WTC11 (cell line): ENCODE data around the gene CALCA.

Experiments used
- ATF1 ChIP-seq: sonication (generic); formaldehyde crosslinking; IDR thresholded peaks from 2 replicates; pipeline ENCODE4 v1.8.1; 2023; ENCODE audit warnings: mild to moderate bottlenecking, moderate library complexity, missing genetic modification reagents
- ETV6 ChIP-seq: sonication (generic); formaldehyde crosslinking; IDR thresholded peaks from 2 replicates; pipeline ENCODE4 v1.8.1; 2022; ENCODE audit warnings: mild to moderate bottlenecking, missing genetic modification reagents
- FOXP1 ChIP-seq: sonication (generic); formaldehyde crosslinking; IDR thresholded peaks from 2 replicates; pipeline ENCODE4 v1.8.0; 2022; ENCODE audit warnings: missing genetic modification reagents, mild to moderate bottlenecking, moderate library complexity, borderline replicate concordance
- RORB ChIP-seq: fragments of 250-450 bp; sonication (Bioruptor Pico); IDR thresholded peaks from 2 replicates; pipeline ENCODE4 v1.9.0; 2021; ENCODE audit warnings: mild to moderate bottlenecking
- TEAD4 ChIP-seq: sonication (generic); formaldehyde crosslinking; IDR thresholded peaks from 2 replicates; pipeline ENCODE4 v1.8.0; 2022; ENCODE audit warnings: mild to moderate bottlenecking, missing genetic modification reagents
- TP53 ChIP-seq: sonication (generic); formaldehyde crosslinking; IDR thresholded peaks from 2 replicates; pipeline ENCODE4 v1.8.1; 2023; ENCODE audit warnings: mild to moderate bottlenecking, missing genetic modification reagents
- TF ChIP-seq, protein P1 (sequence below): sonication (generic); formaldehyde crosslinking; IDR thresholded peaks from 2 replicates; pipeline ENCODE4 v1.8.0; 2022; ENCODE audit warnings: mild to moderate bottlenecking, missing genetic modification reagents
- TF ChIP-seq, protein P2 (sequence below): fragments of 200-600 bp; IDR thresholded peaks from 2 replicates; pipeline ENCODE4 v1.8.0; 2022; ENCODE audit warnings: antibody characterized with exemption
- TF ChIP-seq, protein P3 (sequence below): sonication (generic); formaldehyde crosslinking; IDR thresholded peaks from 2 replicates; pipeline ENCODE4 v1.8.1; 2023; ENCODE audit warnings: mild to moderate bottlenecking, missing genetic modification reagents, moderate library complexity
- TF ChIP-seq, protein P4 (sequence below): sonication (generic); formaldehyde crosslinking; IDR thresholded peaks from 2 replicates; pipeline ENCODE4 v1.8.1; 2023; ENCODE audit warnings: mild to moderate bottlenecking, missing genetic modification reagents
- TF ChIP-seq, protein P5 (sequence below): sonication (generic); formaldehyde crosslinking; IDR thresholded peaks from 2 replicates; pipeline ENCODE4 v1.8.0; 2022; ENCODE audit warnings: mild to moderate bottlenecking, missing genetic modification reagents
- TF ChIP-seq, protein P6 (sequence below): sonication (generic); formaldehyde crosslinking; IDR thresholded peaks from 2 replicates; pipeline ENCODE4 v1.8.0; 2022; ENCODE audit warnings: missing genetic modification reagents

DNA sequence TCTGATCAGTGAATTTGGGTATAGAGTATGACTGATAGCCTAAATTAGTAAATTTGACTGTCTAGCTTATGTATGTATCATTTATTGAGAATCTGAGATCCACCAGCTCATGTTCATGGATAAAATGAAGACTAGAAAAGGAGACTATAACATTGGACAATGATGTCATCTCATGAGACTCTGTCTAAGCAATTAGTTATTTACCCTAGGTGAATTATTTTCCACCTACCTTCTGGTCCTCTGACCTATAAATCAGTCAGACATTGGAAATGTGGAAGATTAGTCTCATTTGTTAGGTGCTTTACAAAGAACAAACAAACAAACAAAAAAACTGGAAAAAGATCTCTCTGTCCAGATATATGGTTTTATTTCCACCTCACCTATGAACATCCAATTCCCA lies 38.7 kb upstream of the CALCA start:
- TF ChIP-seq, protein P1, sequence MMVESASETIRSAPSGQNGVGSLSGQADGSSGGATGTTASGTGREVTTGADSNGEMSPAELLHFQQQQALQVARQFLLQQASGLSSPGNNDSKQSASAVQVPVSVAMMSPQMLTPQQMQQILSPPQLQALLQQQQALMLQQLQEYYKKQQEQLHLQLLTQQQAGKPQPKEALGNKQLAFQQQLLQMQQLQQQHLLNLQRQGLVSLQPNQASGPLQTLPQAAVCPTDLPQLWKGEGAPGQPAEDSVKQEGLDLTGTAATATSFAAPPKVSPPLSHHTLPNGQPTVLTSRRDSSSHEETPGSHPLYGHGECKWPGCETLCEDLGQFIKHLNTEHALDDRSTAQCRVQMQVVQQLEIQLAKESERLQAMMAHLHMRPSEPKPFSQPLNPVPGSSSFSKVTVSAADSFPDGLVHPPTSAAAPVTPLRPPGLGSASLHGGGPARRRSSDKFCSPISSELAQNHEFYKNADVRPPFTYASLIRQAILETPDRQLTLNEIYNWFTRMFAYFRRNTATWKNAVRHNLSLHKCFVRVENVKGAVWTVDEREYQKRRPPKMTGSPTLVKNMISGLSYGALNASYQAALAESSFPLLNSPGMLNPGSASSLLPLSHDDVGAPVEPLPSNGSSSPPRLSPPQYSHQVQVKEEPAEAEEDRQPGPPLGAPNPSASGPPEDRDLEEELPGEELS, result no peak
- TF ChIP-seq TP53 (CRISPR knock-in tag), result no peak
- no peak for TF ChIP-seq ATF1
- TF ChIP-seq, protein P2, sequence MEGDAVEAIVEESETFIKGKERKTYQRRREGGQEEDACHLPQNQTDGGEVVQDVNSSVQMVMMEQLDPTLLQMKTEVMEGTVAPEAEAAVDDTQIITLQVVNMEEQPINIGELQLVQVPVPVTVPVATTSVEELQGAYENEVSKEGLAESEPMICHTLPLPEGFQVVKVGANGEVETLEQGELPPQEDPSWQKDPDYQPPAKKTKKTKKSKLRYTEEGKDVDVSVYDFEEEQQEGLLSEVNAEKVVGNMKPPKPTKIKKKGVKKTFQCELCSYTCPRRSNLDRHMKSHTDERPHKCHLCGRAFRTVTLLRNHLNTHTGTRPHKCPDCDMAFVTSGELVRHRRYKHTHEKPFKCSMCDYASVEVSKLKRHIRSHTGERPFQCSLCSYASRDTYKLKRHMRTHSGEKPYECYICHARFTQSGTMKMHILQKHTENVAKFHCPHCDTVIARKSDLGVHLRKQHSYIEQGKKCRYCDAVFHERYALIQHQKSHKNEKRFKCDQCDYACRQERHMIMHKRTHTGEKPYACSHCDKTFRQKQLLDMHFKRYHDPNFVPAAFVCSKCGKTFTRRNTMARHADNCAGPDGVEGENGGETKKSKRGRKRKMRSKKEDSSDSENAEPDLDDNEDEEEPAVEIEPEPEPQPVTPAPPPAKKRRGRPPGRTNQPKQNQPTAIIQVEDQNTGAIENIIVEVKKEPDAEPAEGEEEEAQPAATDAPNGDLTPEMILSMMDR, result no peak
- TF ChIP-seq FOXP1, result no peak
- no peak for TF ChIP-seq TEAD4 (CRISPR knock-in tag)
- TF ChIP-seq RORB (CRISPR knock-in tag), result no peak
- TF ChIP-seq, protein P3, sequence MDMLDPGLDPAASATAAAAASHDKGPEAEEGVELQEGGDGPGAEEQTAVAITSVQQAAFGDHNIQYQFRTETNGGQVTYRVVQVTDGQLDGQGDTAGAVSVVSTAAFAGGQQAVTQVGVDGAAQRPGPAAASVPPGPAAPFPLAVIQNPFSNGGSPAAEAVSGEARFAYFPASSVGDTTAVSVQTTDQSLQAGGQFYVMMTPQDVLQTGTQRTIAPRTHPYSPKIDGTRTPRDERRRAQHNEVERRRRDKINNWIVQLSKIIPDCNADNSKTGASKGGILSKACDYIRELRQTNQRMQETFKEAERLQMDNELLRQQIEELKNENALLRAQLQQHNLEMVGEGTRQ (CRISPR knock-in tag), result no peak
- TF ChIP-seq ETV6, result no peak
- TF ChIP-seq, protein P4, sequence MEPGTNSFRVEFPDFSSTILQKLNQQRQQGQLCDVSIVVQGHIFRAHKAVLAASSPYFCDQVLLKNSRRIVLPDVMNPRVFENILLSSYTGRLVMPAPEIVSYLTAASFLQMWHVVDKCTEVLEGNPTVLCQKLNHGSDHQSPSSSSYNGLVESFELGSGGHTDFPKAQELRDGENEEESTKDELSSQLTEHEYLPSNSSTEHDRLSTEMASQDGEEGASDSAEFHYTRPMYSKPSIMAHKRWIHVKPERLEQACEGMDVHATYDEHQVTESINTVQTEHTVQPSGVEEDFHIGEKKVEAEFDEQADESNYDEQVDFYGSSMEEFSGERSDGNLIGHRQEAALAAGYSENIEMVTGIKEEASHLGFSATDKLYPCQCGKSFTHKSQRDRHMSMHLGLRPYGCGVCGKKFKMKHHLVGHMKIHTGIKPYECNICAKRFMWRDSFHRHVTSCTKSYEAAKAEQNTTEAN, result no peak
- TF ChIP-seq, protein P5, sequence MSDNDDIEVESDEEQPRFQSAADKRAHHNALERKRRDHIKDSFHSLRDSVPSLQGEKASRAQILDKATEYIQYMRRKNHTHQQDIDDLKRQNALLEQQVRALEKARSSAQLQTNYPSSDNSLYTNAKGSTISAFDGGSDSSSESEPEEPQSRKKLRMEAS (CRISPR knock-in tag), result no peak
- TF ChIP-seq, protein P6, sequence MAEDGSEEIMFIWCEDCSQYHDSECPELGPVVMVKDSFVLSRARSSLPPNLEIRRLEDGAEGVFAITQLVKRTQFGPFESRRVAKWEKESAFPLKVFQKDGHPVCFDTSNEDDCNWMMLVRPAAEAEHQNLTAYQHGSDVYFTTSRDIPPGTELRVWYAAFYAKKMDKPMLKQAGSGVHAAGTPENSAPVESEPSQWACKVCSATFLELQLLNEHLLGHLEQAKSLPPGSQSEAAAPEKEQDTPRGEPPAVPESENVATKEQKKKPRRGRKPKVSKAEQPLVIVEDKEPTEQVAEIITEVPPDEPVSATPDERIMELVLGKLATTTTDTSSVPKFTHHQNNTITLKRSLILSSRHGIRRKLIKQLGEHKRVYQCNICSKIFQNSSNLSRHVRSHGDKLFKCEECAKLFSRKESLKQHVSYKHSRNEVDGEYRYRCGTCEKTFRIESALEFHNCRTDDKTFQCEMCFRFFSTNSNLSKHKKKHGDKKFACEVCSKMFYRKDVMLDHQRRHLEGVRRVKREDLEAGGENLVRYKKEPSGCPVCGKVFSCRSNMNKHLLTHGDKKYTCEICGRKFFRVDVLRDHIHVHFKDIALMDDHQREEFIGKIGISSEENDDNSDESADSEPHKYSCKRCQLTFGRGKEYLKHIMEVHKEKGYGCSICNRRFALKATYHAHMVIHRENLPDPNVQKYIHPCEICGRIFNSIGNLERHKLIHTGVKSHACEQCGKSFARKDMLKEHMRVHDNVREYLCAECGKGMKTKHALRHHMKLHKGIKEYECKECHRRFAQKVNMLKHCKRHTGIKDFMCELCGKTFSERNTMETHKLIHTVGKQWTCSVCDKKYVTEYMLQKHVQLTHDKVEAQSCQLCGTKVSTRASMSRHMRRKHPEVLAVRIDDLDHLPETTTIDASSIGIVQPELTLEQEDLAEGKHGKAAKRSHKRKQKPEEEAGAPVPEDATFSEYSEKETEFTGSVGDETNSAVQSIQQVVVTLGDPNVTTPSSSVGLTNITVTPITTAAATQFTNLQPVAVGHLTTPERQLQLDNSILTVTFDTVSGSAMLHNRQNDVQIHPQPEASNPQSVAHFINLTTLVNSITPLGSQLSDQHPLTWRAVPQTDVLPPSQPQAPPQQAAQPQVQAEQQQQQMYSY (CRISPR knock-in tag), result no peak
